Measurements from ENCODE around the gene TXN. TPM values are rescaled to one million over a fixed set of nuclear protein-coding genes. Genes with fewer than 3 reads are reported as not detected.

Gene TXN
- total and polyA plus RNA-seq, 2 donors (not counting 1 experiment from before 2014, with no cell fraction given) = 355 to 700 TPM

DNA sequence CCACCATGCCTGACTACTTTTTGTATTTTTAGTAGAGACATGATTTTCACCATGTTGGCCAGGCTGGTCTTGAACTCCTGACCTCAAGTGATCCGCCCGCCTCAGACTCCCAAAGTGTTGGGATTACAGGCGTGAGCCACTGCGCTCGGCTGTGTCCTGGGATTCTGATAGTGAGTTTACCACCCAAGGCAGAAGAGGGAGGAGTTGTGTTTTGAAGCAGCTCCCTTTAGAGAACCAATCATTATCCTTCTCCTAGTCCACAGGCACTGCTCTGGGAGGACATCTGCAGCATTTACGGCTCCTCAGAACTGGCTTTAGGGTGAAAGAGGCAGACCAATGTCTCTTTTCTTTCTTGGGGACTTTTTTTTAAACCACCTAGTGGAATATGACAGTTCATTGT, 54.1 kb downstream of the TXN start:
- Histone ChIP-seq H4K20me1 (ENCODE audit: control insufficient read depth, extremely low read depth, insufficient read depth, low read length) (no peaks in the 10 kb centered on the region), H3K4me3 (replicated peaks in 1 of 4; ENCODE audit: control extremely low read depth in 1 of 4, insufficient read depth in 1 of 4, low read depth in 3 of 4, low read length in 4 of 4) (no peak overlapping the region), H3K9ac (ENCODE audit: insufficient read depth, low read length) (no peak overlapping the region), H3K79me2 (ENCODE audit: control insufficient read depth, insufficient read depth, low read length) (no peaks in the 10 kb centered on the region), H2AFZ (ENCODE audit: low read length) (no peak overlapping the region), H3K36me3 (ENCODE audit: control insufficient read depth, insufficient read depth, low read length) (no peaks in the 10 kb centered on the region), H3K27ac (ENCODE audit: insufficient read depth, low read length) (no peak overlapping the region), H3K4me1 (ENCODE audit: control insufficient read depth, extremely low read depth, insufficient read depth, low read length) (no peaks in the 10 kb centered on the region), H3K27me3 (ENCODE audit: control insufficient read depth, insufficient read depth, low read length) (peaks cover 2% of the 10 kb centered on the region), H3K4me2 (ENCODE audit: extremely low read depth, insufficient read depth, low read length) (no peak overlapping the region), H3K9me3 (ENCODE audit: control insufficient read depth, insufficient read depth, low read depth, low read length) (no peaks in the 10 kb centered on the region)
- TF ChIP-seq EZH2 (IDR thresholded peaks at IDR 0.05; ENCODE audit: low read length, missing control alignments) (no peak), CTCF (conservative IDR thresholded peaks at IDR 0.05 in 1 of 2, IDR thresholded peaks at IDR 0.05 in 1 of 2; ENCODE audit: low read depth in 1 of 2, low read length in 2 of 2) (no peak)
- no peak for DNase-seq (ENCODE audit: low read depth in 2 of 2)

- H2AFZ ChIP-seq (ENCODE audit: low read length) = no peak overlapping the region
- no peak overlapping the region for H3K4me2 ChIP-seq (ENCODE audit: extremely low read depth, insufficient read depth, low read length)
- TF ChIP-seq EZH2 (IDR thresholded peaks at IDR 0.05; ENCODE audit: low read length, missing control alignments) = no peak
- TF ChIP-seq CTCF (conservative IDR thresholded peaks at IDR 0.05 in 1 of 2, IDR thresholded peaks at IDR 0.05 in 1 of 2; ENCODE audit: low read depth in 1 of 2, low read length in 2 of 2) = no peak
- no peak overlapping the region for H3K27ac ChIP-seq (ENCODE audit: insufficient read depth, low read length)
- no peak for DNase-seq (ENCODE audit: low read depth in 2 of 2)
- H3K27me3 ChIP-seq (ENCODE audit: control insufficient read depth, insufficient read depth, low read length) = no peaks in the 10 kb centered on the region
- no peaks in the 10 kb centered on the region for H4K20me1 ChIP-seq (ENCODE audit: control insufficient read depth, extremely low read depth, insufficient read depth, low read length)
- H3K4me1 ChIP-seq (ENCODE audit: control insufficient read depth, extremely low read depth, insufficient read depth, low read length) = no peaks in the 10 kb centered on the region
- H3K36me3 ChIP-seq (ENCODE audit: control insufficient read depth, insufficient read depth, low read length) = no peaks in the 10 kb centered on the region
- no peaks in the 10 kb centered on the region for H3K9me3 ChIP-seq (ENCODE audit: control insufficient read depth, insufficient read depth, low read depth, low read length)
- H3K79me2 ChIP-seq (ENCODE audit: control insufficient read depth, insufficient read depth, low read length) = no peaks in the 10 kb centered on the region
- no peak overlapping the region for H3K4me3 ChIP-seq (replicated peaks in 1 of 4; ENCODE audit: control extremely low read depth in 1 of 4, insufficient read depth in 1 of 4, low read depth in 3 of 4, low read length in 4 of 4)
- no peak overlapping the region for H3K9ac ChIP-seq (ENCODE audit: insufficient read depth, low read length)
Measured at GRCh38 chr9:110199643-110200042, 56.7 kb downstream of the TXN start.

- H3K27me3 ChIP-seq (ENCODE audit: control insufficient read depth, insufficient read depth, low read length) = no peaks in the 10 kb centered on the region
- no peaks in the 10 kb centered on the region for H3K4me1 ChIP-seq (ENCODE audit: control insufficient read depth, extremely low read depth, insufficient read depth, low read length)
- H4K20me1 ChIP-seq (ENCODE audit: control insufficient read depth, extremely low read depth, insufficient read depth, low read length) = no peaks in the 10 kb centered on the region
- no peaks in the 10 kb centered on the region for H3K79me2 ChIP-seq (ENCODE audit: control insufficient read depth, insufficient read depth, low read length)
- DNase-seq (ENCODE audit: low read depth in 2 of 2) = no peak
- no peak overlapping the region for H3K4me2 ChIP-seq (ENCODE audit: extremely low read depth, insufficient read depth, low read length)
- H2AFZ ChIP-seq (ENCODE audit: low read length) = no peak overlapping the region
- H3K9ac ChIP-seq (ENCODE audit: insufficient read depth, low read length) = no peak overlapping the region
- no peak for TF ChIP-seq CTCF (conservative IDR thresholded peaks at IDR 0.05 in 1 of 2, IDR thresholded peaks at IDR 0.05 in 1 of 2; ENCODE audit: low read depth in 1 of 2, low read length in 2 of 2)
- TF ChIP-seq EZH2 (IDR thresholded peaks at IDR 0.05; ENCODE audit: low read length, missing control alignments) = no peak
- no peaks in the 10 kb centered on the region for H3K9me3 ChIP-seq (ENCODE audit: control insufficient read depth, insufficient read depth, low read depth, low read length)
- no peak overlapping the region for H3K4me3 ChIP-seq (replicated peaks in 1 of 4; ENCODE audit: control extremely low read depth in 1 of 4, insufficient read depth in 1 of 4, low read depth in 3 of 4, low read length in 4 of 4)
- H3K36me3 ChIP-seq (ENCODE audit: control insufficient read depth, insufficient read depth, low read length) = no peaks in the 10 kb centered on the region
- H3K27ac ChIP-seq (ENCODE audit: insufficient read depth, low read length) = no peak overlapping the region
Measured at GRCh38 chr9:110198357-110198756, 58.0 kb downstream of the TXN start.
